Activated CD8-positive, alpha-beta memory T cell treated with anti-CD3 and anti-CD28 coated beads, Interleukin-2, amount 50 U/mL, for 1 hour (primary cell): Measurements from ENCODE around the gene NCKAP5.

ENCODE experiments used
- DNase-seq: peaks from one replicate; pipeline ENCODE4 v3.0.0-alpha.2; 2020; ENCODE audit errors: extremely low read depth

Gene NCKAP5

GRCh38 chr2:133382566-133382965, 185.7 kb downstream of the NCKAP5 start:
- no peak for DNase-seq

- DNase-seq = no peak
Observed at GRCh38 chr2:133380991-133381390, 187.3 kb downstream of the NCKAP5 start.

GRCh38 chr2:133378928-133379549, 189.2 kb downstream of the NCKAP5 start:
- no peak for DNase-seq

- no peak for DNase-seq
Observed at GRCh38 chr2:133378386-133378785, 189.9 kb downstream of the NCKAP5 start.

- DNase-seq = no peak
Observed at GRCh38 chr2:133377599-133377998, 190.7 kb downstream of the NCKAP5 start.

GRCh38 chr2:133377021-133377481, 191.2 kb downstream of the NCKAP5 start:
- no peak for DNase-seq

GRCh38 chr2:133374781-133375180, 193.5 kb downstream of the NCKAP5 start:
- DNase-seq = no peak

- no peak for DNase-seq
Observed at GRCh38 chr2:133371286-133371685, 197.0 kb downstream of the NCKAP5 start.

GRCh38 chr2:133369901-133370658, 198.2 kb downstream of the NCKAP5 start:
- no peak for DNase-seq

- DNase-seq = no peak
Observed at GRCh38 chr2:133365117-133365516, 203.1 kb downstream of the NCKAP5 start.

GRCh38 chr2:133364636-133365035, 203.6 kb downstream of the NCKAP5 start:
- DNase-seq = no peak

- no peak for DNase-seq
Observed at GRCh38 chr2:133363884-133364283, 204.4 kb downstream of the NCKAP5 start.

GRCh38 chr2:133362061-133362476, 206.2 kb downstream of the NCKAP5 start:
- no peak for DNase-seq

GRCh38 chr2:133360882-133361281, 207.4 kb downstream of the NCKAP5 start:
- DNase-seq = no peak

- DNase-seq = no peak
Observed at GRCh38 chr2:133360190-133360589, 208.1 kb downstream of the NCKAP5 start.

GRCh38 chr2:133352719-133353118, 215.5 kb downstream of the NCKAP5 start:
- no peak for DNase-seq

GRCh38 chr2:133346654-133347053, 221.6 kb downstream of the NCKAP5 start:
- no peak for DNase-seq

- no peak for DNase-seq
Observed at GRCh38 chr2:133345638-133346037, 222.6 kb downstream of the NCKAP5 start.

GRCh38 chr2:133344849-133345248, 223.4 kb downstream of the NCKAP5 start:
- no peak for DNase-seq

GRCh38 chr2:133343018-133343352, 225.3 kb downstream of the NCKAP5 start:
- DNase-seq = no peak

- no peak for DNase-seq
Observed at GRCh38 chr2:133342286-133343017, 225.8 kb downstream of the NCKAP5 start.

GRCh38 chr2:133341575-133341974, 226.7 kb downstream of the NCKAP5 start:
- no peak for DNase-seq

GRCh38 chr2:133338224-133338623, 230.0 kb downstream of the NCKAP5 start:
- no peak for DNase-seq
